DMS153 (cell line): ENCODE results near the gene IFT81.
A peak's percentile ranks its signal among the peaks of the same experiment; 100 is the strongest.
"Not testable (repeated sequence)": the region's sequence is repeated elsewhere in the genome, so short reads cannot be mapped to it uniquely, and the experiment has no call there.

ENCODE experiments used
- DNase-seq: peaks from one replicate; lab custom pipeline; 2025; lab: John Stamatoyannopoulos, UW

Gene IFT81

GRCh38 chr12:110124269-110124995, at the start of gene IFT81:
Gene IFT81 (plus strand): TSS chr12:110124357. CDS start chr12:110127381, 3,024 bp downstream.
- peak; percentile 82 for DNase-seq

- no peak for DNase-seq
Observed at GRCh38 chr12:110075880-110076279, 48.3 kb upstream of the IFT81 start.

GRCh38 chr12:110077800-110078199, 46.4 kb upstream of the IFT81 start:
- no peak for DNase-seq

GRCh38 chr12:110079477-110080400, 44.4 kb upstream of the IFT81 start:
- DNase-seq: no peak

GRCh38 chr12:110080410-110080809, 43.7 kb upstream of the IFT81 start:
- no peak for DNase-seq

GRCh38 chr12:110084314-110085015, 39.7 kb upstream of the IFT81 start:
- DNase-seq: no peak

GRCh38 chr12:110088216-110088615, 35.9 kb upstream of the IFT81 start:
- DNase-seq: not testable (repeated sequence)

- DNase-seq: no peak
Observed at GRCh38 chr12:110088936-110089335, 35.2 kb upstream of the IFT81 start.

GRCh38 chr12:110090266-110091135, 33.7 kb upstream of the IFT81 start:
- DNase-seq: no peak

- DNase-seq: no peak
Observed at GRCh38 chr12:110091136-110091711, 32.9 kb upstream of the IFT81 start.

GRCh38 chr12:110093631-110094311, 30.4 kb upstream of the IFT81 start:
- DNase-seq: no peak

- peak; percentile 51 for DNase-seq
Observed at GRCh38 chr12:110100315-110100970, 23.7 kb upstream of the IFT81 start.

- DNase-seq: peak; percentile 30
Observed at GRCh38 chr12:110102255-110102654, 21.9 kb upstream of the IFT81 start.

- no peak for DNase-seq
Observed at GRCh38 chr12:110104188-110105094, 19.7 kb upstream of the IFT81 start.

- DNase-seq: no peak
Observed at GRCh38 chr12:110105159-110105558, 19.0 kb upstream of the IFT81 start.

GRCh38 chr12:110105986-110106385, 18.2 kb upstream of the IFT81 start:
- no peak for DNase-seq

- no peak for DNase-seq
Observed at GRCh38 chr12:110107369-110108281, 16.5 kb upstream of the IFT81 start.
